ENCODE data around the gene SCN2A. TPM values are rescaled to one million over a fixed set of nuclear protein-coding genes. Genes with fewer than 3 reads are reported as not detected.

The SCN2A gene
- total RNA-seq, 1 donor from 2014 or later, result 0.53 TPM

DNA sequence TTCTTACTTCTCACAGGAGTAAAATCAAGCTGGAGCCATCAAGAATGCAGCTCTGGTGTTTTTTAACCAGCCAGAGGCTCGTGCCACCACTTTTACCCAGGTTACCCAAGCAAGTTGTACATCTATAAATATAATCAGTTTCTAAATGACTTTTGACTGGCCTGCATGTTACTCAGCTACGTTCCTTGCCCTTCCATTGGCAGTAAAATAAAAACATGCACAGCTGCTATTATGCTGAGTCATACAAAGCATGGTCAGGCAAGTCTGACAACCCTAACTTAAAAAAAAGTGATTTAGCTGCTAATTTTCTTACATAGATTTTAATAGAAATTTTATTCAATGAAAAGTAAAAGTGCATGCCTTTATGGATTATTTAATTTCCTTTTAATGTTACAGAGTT lies 118.5 kb downstream of the SCN2A start:
- DNase-seq (ENCODE audit: low spot score in 2 of 2), result no peak
- TF ChIP-seq CTCF (IDR thresholded peaks at IDR 0.05), result no peak
- intact Hi-C loops (cut with DNase I), result no loop called here

GRCh38 chr2:165361514-165361913 lies 122.3 kb downstream of the SCN2A start:
- no peak overlapping the region for H3K4me3 ChIP-seq
- H3K27me3 ChIP-seq, result no peaks in the 10 kb centered on the region
- H3K4me1 ChIP-seq, result no peaks in the 10 kb centered on the region
- no peaks in the 10 kb centered on the region for H3K36me3 ChIP-seq
- DNase-seq (ENCODE audit: low spot score in 2 of 2), result no peak
- intact Hi-C loops (cut with DNase I), result no loop called here
- H3K27ac ChIP-seq, result no peak overlapping the region
- TF ChIP-seq CTCF (IDR thresholded peaks at IDR 0.05), result no peak
- no peaks in the 10 kb centered on the region for H3K9me3 ChIP-seq

More for the DNA sequence above, 118.5 kb downstream of the SCN2A start:
- Histone ChIP-seq H3K27me3 (no peaks in the 10 kb centered on the region), H3K4me3 (no peak overlapping the region), H3K36me3 (no peaks in the 10 kb centered on the region), H3K9me3 (no peaks in the 10 kb centered on the region), H3K4me1 (no peaks in the 10 kb centered on the region), H3K27ac (no peak overlapping the region)

- no peak for DNase-seq (ENCODE audit: low spot score in 2 of 2)
- no peaks in the 10 kb centered on the region for H3K4me1 ChIP-seq
- H3K4me3 ChIP-seq, result no peak overlapping the region
- intact Hi-C loops (cut with DNase I), result no loop called here
- TF ChIP-seq CTCF (IDR thresholded peaks at IDR 0.05), result no peak
- no peaks in the 10 kb centered on the region for H3K9me3 ChIP-seq
- no peak overlapping the region for H3K27ac ChIP-seq
- no peaks in the 10 kb centered on the region for H3K27me3 ChIP-seq
- H3K36me3 ChIP-seq, result no peaks in the 10 kb centered on the region
These were observed 130.1 kb downstream of the SCN2A start for GRCh38 chr2:165369131-165369897.

GRCh38 chr2:165369898-165370296 lies 130.7 kb downstream of the SCN2A start:
- no peaks in the 10 kb centered on the region for H3K36me3 ChIP-seq
- H3K27me3 ChIP-seq, result no peaks in the 10 kb centered on the region
- no peaks in the 10 kb centered on the region for H3K9me3 ChIP-seq
- TF ChIP-seq CTCF (IDR thresholded peaks at IDR 0.05), result no peak
- DNase-seq (ENCODE audit: low spot score in 2 of 2), result no peak
- intact Hi-C loops (cut with DNase I), result no loop called here
- H3K4me3 ChIP-seq, result no peak overlapping the region
- no peak overlapping the region for H3K27ac ChIP-seq
- H3K4me1 ChIP-seq, result no peaks in the 10 kb centered on the region

DNA sequence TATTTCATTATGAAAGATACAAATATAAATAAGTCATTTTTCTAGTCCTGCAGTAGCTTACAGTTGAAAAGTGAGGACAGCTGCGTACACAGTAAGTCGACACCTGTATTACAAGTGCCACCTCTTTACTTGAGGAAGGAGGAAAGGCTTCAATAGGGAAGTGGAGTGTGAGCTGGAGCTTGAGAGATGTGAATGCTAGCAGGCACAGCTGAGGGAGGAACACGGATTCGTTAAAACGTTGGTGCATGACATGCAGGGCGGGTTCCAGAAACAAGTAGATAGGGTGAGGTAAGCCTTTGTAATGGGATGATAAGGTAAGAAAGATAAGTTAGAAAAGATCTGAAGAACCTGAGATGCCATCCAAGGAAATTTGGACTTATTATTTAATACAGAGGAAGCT lies 132.1 kb downstream of the SCN2A start:
- TF ChIP-seq CTCF (IDR thresholded peaks at IDR 0.05), result no peak
- no peak overlapping the region for H3K4me3 ChIP-seq
- H3K27ac ChIP-seq, result no peak overlapping the region
- no peak for DNase-seq (ENCODE audit: low spot score in 2 of 2)
- no peaks in the 10 kb centered on the region for H3K27me3 ChIP-seq
- intact Hi-C loops (cut with DNase I), result no loop called here
- no peaks in the 10 kb centered on the region for H3K4me1 ChIP-seq
- no peaks in the 10 kb centered on the region for H3K36me3 ChIP-seq
- no peaks in the 10 kb centered on the region for H3K9me3 ChIP-seq
